ENCODE data around the gene SIPA1L2. TPM values are rescaled to one million over a fixed set of nuclear protein-coding genes. Genes with fewer than 3 reads are reported as not detected.

SIPA1L2 gene
- total RNA-seq, 2 experiments from 2014 or later = 6.1 to 6.2 TPM

DNA sequence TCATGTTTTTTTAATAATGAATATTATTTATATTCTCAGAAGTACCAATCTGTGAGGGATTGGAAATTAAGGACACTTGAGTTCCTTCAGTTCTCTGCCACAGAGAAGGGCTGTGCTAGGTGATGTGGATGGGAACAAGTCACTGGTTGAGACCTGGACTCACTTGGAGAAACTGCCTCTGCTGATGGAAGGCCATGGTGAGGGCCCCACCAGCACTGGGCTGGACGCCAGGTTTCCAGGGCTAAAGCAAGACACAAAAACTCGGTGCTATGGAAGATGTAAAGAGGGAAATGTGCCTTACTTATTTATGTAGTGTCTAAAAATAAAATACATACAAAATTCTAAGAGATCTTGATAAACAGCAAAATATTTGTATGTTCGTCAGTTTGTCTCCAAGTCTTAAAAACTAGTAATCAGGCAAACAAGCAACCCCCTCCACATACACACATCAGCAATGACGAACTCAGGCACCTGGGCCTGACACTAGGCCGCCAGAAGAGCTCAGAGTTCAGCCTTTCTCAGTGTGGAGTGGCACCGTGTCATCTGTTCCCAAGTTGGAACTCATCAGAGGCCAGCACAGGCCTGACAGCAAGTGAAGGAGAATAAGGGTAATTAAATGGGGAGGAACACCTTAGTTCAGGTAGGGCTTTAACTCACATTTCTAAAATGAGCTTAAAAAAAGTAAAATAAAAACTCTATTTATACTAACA is 19.6 kb downstream of the SIPA1L2 start:
- intact Hi-C loops (cut with micrococcal nuclease) = no loop called here
- ChIA-PET CTCF (no interaction called here), POLR2A (no interaction called here)
- peaks cover 17% of the 10 kb centered on the region for H3K4me1 Mint-ChIP-seq (ENCODE audit: low read depth)
- H3K27me3 Mint-ChIP-seq = no peaks in the 10 kb centered on the region
- no peaks in the 10 kb centered on the region for H3K9me3 Mint-ChIP-seq
- no peak overlapping the region for H3K4me3 Mint-ChIP-seq
- DNase-seq = no peak
- no peak overlapping the region for H3K27ac Mint-ChIP-seq
- no peaks in the 10 kb centered on the region for H3K36me3 Mint-ChIP-seq

DNA sequence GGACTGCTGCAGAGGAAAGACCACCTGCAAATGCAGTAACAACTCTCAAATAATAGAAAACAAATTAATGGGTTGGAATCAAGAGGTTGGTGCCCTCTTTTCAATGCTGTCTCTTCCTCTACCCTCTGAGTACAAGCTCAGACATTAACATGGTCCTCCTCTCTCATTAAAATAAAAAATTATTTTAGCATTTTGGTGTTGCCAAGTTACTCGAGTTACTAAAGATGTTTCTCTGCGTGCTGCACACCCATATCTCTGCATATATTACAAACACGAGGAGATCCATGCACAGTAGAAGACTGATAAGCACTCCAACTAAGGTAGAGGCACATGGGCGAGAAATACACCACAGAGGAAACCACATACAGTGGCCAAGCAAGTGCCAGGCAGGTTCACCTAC is 21.5 kb downstream of the SIPA1L2 start:
- Mint-ChIP-seq H3K9me3 (no peaks in the 10 kb centered on the region), H3K27ac (no peak overlapping the region), H3K36me3 (no peaks in the 10 kb centered on the region), H3K4me3 (no peak overlapping the region), H3K4me1 (ENCODE audit: low read depth) (peaks cover 5% of the 10 kb centered on the region), H3K27me3 (no peaks in the 10 kb centered on the region)
- DNase-seq = no peak
- ChIA-PET POLR2A (no interaction called here), CTCF (no interaction called here)
- intact Hi-C loops (cut with micrococcal nuclease) = no loop called here

GRCh38 chr1:232602622-232603021 is 27.3 kb downstream of the SIPA1L2 start:
- POLR2A ChIA-PET = no interaction called here
- DNase-seq = no peak
- intact Hi-C loops (cut with micrococcal nuclease) = no loop called here

GRCh38 chr1:232600424-232601258 is 29.3 kb downstream of the SIPA1L2 start:
- ChIA-PET POLR2A (no interaction called here), CTCF (no interaction called here)
- intact Hi-C loops (cut with micrococcal nuclease) = loop anchor here (1.0 kb wide), 1 partner anchor 20 kb away; no protein-coding TSS in a partner anchor
- no peak overlapping the region for H3K4me3 Mint-ChIP-seq
- peak overlapping the region; percentile 38 for H3K27ac Mint-ChIP-seq
- no peaks in the 10 kb centered on the region for H3K9me3 Mint-ChIP-seq
- no peak for DNase-seq
- peaks cover 36% of the 10 kb centered on the region for H3K4me1 Mint-ChIP-seq (ENCODE audit: low read depth)
- H3K36me3 Mint-ChIP-seq = no peaks in the 10 kb centered on the region
- H3K27me3 Mint-ChIP-seq = no peaks in the 10 kb centered on the region

More at GRCh38 chr1:232602622-232603021, 27.3 kb downstream of the SIPA1L2 start:
- H3K27ac Mint-ChIP-seq = no peak overlapping the region
- H3K4me3 Mint-ChIP-seq = no peak overlapping the region
- peaks cover 26% of the 10 kb centered on the region for H3K4me1 Mint-ChIP-seq (ENCODE audit: low read depth)
- no peaks in the 10 kb centered on the region for H3K36me3 Mint-ChIP-seq
- no peaks in the 10 kb centered on the region for H3K27me3 Mint-ChIP-seq
- CTCF ChIA-PET = interaction anchor here (0.9 kb wide), 1 partner anchor 9 kb away, joined by 3 read pairs; no protein-coding TSS in a partner anchor
- no peaks in the 10 kb centered on the region for H3K9me3 Mint-ChIP-seq

- no peak for DNase-seq
- Mint-ChIP-seq H3K4me3 (no peak overlapping the region), H3K4me1 (ENCODE audit: low read depth) (peaks cover 36% of the 10 kb centered on the region), H3K9me3 (no peaks in the 10 kb centered on the region), H3K27ac (peak overlapping the region; percentile 21), H3K27me3 (no peaks in the 10 kb centered on the region), H3K36me3 (no peaks in the 10 kb centered on the region)
- ChIA-PET POLR2A (no interaction called here), CTCF (interaction anchor here (0.6 kb wide), 1 partner anchor 239 kb away, joined by 3 read pairs; no protein-coding TSS in a partner anchor)
- intact Hi-C loops (cut with micrococcal nuclease) = loop anchor here (1.0 kb wide), 1 partner anchor 19 kb away; no protein-coding TSS in a partner anchor
These were observed 30.5 kb downstream of the SIPA1L2 start for GRCh38 chr1:232599178-232600041.

DNA sequence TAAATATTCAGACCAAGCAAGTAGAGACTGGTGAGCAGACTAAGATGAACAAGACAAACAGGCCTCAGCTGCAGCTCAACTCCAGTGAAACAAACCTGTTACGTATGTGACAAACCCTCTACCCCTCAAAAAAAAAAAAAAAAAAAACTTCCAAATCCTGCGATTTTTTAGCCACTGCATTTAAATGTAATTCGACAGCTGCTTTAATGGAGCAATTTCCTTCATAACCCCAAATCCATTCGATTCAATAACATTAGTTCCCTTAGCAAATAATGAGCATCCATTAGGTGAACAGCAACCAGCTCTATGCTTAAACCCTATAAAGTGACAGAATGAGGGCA is 31.1 kb downstream of the SIPA1L2 start:
- no peaks in the 10 kb centered on the region for H3K9me3 Mint-ChIP-seq
- intact Hi-C loops (cut with micrococcal nuclease) = no loop called here

GRCh38 chr1:232598133-232598532 is 31.8 kb downstream of the SIPA1L2 start:
- no peak overlapping the region for H3K4me3 Mint-ChIP-seq
- no peaks in the 10 kb centered on the region for H3K36me3 Mint-ChIP-seq
- CTCF ChIA-PET = no interaction called here
- H3K9me3 Mint-ChIP-seq = no peaks in the 10 kb centered on the region
- H3K27me3 Mint-ChIP-seq = no peaks in the 10 kb centered on the region
- peaks cover 38% of the 10 kb centered on the region for H3K4me1 Mint-ChIP-seq (ENCODE audit: low read depth)
- DNase-seq = no peak
- intact Hi-C loops (cut with micrococcal nuclease) = no loop called here
- no peak overlapping the region for H3K27ac Mint-ChIP-seq
- POLR2A ChIA-PET = interaction anchor here (0.7 kb wide), 1 partner anchor 29 kb away, joined by 3 read pairs; no protein-coding TSS in a partner anchor

More for the DNA sequence above, 31.1 kb downstream of the SIPA1L2 start:
- ChIA-PET POLR2A (no interaction called here), CTCF (interaction anchor here (0.6 kb wide), 1 partner anchor 239 kb away, joined by 3 read pairs; no protein-coding TSS in a partner anchor)
- Mint-ChIP-seq H3K27me3 (no peaks in the 10 kb centered on the region), H3K4me3 (no peak overlapping the region), H3K27ac (no peak overlapping the region), H3K36me3 (no peaks in the 10 kb centered on the region), H3K4me1 (ENCODE audit: low read depth) (peaks cover 38% of the 10 kb centered on the region)
- no peak for DNase-seq

DNA sequence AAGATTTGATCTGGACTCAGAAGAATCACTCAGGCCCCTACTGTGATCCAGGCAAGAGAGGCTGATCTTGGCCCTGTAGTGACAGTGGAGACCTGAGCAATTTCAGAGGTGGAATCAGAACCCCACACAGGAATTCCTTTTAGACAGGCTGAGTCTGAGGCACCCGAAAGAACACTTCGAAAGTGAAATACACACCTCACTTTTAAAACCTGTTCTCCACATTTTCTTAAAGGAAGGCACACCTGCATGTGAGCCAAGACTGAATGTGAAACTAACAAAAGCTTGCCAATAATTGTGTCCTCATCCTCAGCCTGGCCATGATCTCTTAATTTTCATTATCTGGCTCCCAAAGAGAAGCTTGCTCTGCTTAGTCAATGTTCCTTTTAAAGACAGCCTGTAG is 32.2 kb downstream of the SIPA1L2 start:
- Mint-ChIP-seq H3K9me3 (no peaks in the 10 kb centered on the region), H3K4me3 (no peak overlapping the region), H3K27ac (no peak overlapping the region), H3K4me1 (ENCODE audit: low read depth) (peaks cover 38% of the 10 kb centered on the region), H3K27me3 (no peaks in the 10 kb centered on the region), H3K36me3 (no peaks in the 10 kb centered on the region)
- ChIA-PET CTCF (no interaction called here), POLR2A (interaction anchor here (0.7 kb wide), 2 partner anchors 15 to 29 kb away, joined by 3 read pairs; no protein-coding TSS in a partner anchor)
- intact Hi-C loops (cut with micrococcal nuclease) = no loop called here
- DNase-seq = no peak

- intact Hi-C loops (cut with micrococcal nuclease) = no loop called here
- ChIA-PET POLR2A (no interaction called here), CTCF (no interaction called here)
- no peak for DNase-seq
- no peak overlapping the region for H3K27ac Mint-ChIP-seq
- H3K4me1 Mint-ChIP-seq (ENCODE audit: low read depth) = peaks cover 38% of the 10 kb centered on the region
- H3K9me3 Mint-ChIP-seq = no peaks in the 10 kb centered on the region
- no peak overlapping the region for H3K4me3 Mint-ChIP-seq
- no peaks in the 10 kb centered on the region for H3K36me3 Mint-ChIP-seq
- no peaks in the 10 kb centered on the region for H3K27me3 Mint-ChIP-seq
These were observed 33.1 kb downstream of the SIPA1L2 start for GRCh38 chr1:232596666-232597303.

DNA sequence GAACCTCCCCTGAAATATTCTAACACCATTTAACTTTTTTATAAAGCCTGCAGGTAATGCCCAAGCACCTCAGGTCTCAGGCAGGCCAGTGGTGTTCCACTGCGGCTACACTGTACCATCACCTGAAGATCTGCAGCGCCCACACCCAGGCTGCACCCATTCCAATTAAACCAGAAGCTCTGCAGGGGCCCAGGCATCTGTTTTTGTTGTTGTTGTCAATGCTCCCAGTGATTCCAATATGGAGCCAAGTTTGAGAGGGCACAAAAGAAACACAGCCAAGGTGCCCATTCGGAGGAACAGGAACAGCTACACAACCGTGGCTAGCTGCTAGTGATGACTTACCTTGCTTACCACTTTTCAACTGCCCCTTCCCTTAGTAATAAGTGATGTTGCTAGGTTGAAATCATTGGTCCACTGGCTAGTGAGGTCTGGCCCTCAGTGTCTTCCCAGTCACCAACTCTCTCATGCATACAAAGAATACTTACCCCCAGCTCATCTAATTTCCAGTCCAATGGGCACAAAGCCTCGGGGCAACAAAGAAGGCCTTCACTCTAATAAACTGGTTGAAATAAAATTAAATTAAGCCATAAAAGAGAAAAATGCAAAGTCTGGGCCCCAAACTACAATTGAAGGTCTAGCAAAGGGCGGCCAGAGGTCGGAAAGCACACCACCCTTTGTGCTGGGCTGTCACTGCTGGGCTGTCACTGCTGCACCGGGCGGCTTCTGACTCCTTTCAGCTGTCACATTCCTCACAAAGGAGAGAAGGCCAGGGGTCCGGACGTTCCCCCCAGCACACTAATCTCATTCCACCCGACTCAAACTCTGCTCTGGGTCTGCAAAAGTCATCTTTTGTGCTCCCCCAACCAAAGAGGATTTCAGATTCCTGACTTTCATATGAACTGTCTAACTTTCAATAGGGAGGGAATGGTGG is 34.9 kb downstream of the SIPA1L2 start:
- Mint-ChIP-seq H3K27me3 (no peaks in the 10 kb centered on the region), H3K9me3 (no peaks in the 10 kb centered on the region), H3K4me1 (ENCODE audit: low read depth) (peaks cover 43% of the 10 kb centered on the region), H3K4me3 (no peak overlapping the region), H3K27ac (no peak overlapping the region), H3K36me3 (no peaks in the 10 kb centered on the region)
- intact Hi-C loops (cut with micrococcal nuclease) = no loop called here
- no peak for DNase-seq
- ChIA-PET CTCF (interaction anchor here (1.2 kb wide), 1 partner anchor 9 kb away, joined by 3 read pairs; no protein-coding TSS in a partner anchor), POLR2A (interaction anchor here (1.0 kb wide), 1 partner anchor 15 kb away, joined by 3 read pairs; no protein-coding TSS in a partner anchor)

All from activated CD4-positive, alpha-beta memory T cell treated with anti-CD3 and anti-CD28 coated beads for 36 hours (primary cell).